CD4-positive, alpha-beta T cell treated with Interleukin-17A for 4 hours (primary cell): ENCODE results near the gene KRT80.

ENCODE experiments used
- DNase-seq: peaks from one replicate; pipeline ENCODE4 v3.0.0-alpha.2; 2020; ENCODE audit warnings: mixed read lengths

KRT80 gene

DNA sequence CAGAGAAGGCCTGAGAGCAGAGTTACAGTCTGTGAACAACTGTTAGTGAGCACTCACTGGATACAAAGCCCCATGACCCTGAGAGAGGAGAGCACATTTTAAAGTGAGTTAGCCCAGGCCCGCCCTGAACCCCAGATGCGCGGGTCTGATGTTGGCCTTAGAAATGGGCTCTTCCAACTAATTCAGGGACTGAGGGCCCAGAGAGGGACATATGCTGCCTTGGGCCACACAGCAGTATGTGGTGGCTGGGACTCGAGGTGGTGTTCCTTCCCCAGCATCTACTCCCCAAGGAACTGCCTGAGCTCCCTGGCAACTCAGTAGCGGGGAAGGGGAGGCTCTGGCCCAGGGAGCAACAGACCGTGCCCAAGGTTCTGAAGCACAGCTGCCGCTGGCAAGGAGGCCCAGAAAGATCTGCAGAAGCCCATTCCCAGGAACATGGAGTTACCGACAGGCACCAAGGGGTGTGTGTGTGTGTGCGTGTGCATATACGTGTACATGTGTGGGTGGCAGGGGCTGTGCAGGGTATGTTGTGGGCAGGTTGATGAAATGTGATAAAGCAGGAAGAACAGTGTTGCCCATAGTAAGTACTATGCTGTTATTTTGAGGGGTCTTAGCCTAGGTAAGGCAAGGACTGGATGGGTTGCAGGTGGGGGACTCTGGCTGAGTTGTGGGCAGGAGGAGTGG, 40.5 kb downstream of the KRT80 start:
- no peak for DNase-seq

- no peak for DNase-seq
These were observed 42.1 kb downstream of the KRT80 start for GRCh38 chr12:52149651-52150241.

GRCh38 chr12:52149182-52149641, 42.6 kb downstream of the KRT80 start:
- DNase-seq, result no peak

- DNase-seq, result no peak
These were observed 43.2 kb downstream of the KRT80 start for GRCh38 chr12:52148464-52149181.

- DNase-seq, result no peak
These were observed 43.8 kb downstream of the KRT80 start for GRCh38 chr12:52147964-52148463.

- DNase-seq, result no peak
These were observed 44.3 kb downstream of the KRT80 start for GRCh38 chr12:52147367-52147963.

GRCh38 chr12:52146822-52147366, 44.9 kb downstream of the KRT80 start:
- DNase-seq, result no peak

GRCh38 chr12:52146089-52146821, 45.6 kb downstream of the KRT80 start:
- DNase-seq, result no peak

DNA sequence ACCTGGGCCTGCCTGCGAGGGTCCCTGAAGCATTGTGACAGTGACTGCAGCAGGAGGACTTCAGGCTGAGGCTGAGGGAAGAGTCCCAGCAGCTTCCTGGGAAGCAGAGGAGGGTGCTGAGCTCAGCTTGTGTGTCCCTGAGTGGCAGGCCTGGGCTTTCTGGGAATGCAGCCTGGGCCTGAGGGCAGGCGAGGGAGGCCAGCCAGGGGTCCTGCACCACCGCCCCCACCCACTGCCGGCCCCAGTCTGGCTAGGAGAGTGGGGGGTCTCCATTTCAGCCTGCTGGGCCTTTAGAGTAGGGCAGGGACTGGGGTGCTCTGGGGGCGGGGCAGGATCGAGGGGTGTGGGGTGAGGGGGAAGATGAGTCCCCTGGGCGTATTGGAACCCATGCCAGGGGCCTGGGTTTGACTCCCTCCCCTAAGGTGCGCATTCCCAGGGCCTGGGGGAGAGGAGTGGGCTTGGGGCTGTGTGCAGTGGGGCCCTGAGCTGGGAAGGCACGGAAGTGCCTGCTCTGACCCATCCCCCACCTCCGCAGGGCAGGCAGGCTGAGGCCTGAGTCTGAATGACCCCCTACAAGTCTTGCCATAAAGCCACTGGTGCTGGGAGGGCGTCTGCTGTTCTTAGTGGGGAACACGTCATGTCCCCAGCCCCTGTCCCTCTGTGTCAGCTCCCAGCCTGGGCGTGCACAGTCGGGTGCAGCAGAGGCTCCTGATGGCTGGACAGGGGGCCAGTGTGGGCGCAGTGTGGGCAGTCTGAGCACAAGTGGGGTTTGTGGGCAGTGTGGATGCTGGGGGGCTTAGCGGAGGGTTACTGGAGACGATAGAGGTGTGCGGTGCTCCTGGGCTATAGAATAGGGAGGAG, 46.4 kb downstream of the KRT80 start:
- DNase-seq, result no peak

- DNase-seq, result no peak
These were observed 47.1 kb downstream of the KRT80 start for GRCh38 chr12:52144512-52145227.

GRCh38 chr12:52142431-52142830, 49.4 kb downstream of the KRT80 start:
- no peak for DNase-seq

- DNase-seq, result no peak
These were observed 49.9 kb downstream of the KRT80 start for GRCh38 chr12:52141875-52142274.

DNA sequence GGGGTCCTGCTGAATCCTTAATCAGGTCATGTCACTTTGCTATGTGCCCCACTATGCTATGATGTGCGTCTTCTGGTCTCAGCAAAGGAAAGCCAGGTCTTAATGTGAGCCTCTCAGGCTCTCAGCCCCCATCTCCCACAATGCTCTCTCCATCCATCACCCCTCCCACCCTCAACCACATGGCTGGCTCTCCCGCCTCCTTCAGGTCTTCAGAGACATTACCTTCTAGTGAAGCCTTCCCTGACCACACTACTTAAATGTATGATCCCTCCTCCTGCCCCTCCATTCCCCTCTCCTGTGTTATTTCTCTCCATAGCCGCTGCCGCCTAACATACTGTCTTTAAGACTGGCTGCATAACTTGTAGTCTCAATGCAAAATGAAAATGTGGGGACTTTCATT, 50.5 kb downstream of the KRT80 start:
- no peak for DNase-seq

DNA sequence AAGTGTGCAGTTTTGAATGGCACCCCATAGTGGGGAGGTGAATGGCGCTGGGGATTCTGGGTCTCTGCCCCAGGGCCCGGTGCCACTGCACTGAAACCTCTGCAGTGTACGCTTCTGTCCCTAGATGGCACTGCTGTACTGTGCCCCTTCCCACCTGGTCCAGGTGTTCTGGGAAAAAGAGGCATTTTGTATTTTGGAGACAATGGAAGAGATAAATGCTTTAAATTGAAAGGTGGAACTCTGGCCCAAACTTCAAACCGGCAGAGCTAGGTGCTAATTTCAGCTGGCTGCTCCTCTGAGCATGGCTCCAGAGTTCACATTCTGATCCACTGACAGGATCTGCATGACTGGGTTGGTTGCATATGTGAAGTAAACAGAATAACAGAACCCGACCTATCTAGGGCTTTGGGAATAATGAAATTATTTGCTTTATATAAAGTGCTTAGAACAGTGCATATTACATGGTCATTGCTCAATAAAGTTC, 52.2 kb downstream of the KRT80 start:
- DNase-seq, result peak; percentile 51

DNA sequence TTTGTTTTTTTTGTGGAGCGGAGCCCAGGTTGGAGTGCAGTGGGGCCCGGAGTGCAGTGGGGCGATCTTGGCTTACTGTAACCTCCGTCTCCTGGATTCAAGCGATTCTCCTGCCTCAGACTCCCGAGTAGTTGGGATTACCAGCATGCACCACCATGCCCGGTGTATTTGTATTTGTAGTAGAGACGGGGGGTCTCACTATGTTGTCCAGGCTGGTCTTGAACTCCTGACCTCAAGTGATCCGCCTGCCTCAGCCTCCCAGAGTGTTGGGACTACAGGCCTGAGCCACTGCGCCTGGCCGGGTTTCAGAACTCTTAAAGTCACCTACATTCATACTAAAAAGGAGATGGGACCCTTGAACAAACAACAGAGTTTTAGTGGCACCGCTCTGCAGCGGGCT, 52.7 kb downstream of the KRT80 start:
- DNase-seq, result no peak

- no peak for DNase-seq
These were observed 54.1 kb downstream of the KRT80 start for GRCh38 chr12:52137746-52138145.

- DNase-seq, result no peak
These were observed 59.1 kb downstream of the KRT80 start for GRCh38 chr12:52132754-52133161.

DNA sequence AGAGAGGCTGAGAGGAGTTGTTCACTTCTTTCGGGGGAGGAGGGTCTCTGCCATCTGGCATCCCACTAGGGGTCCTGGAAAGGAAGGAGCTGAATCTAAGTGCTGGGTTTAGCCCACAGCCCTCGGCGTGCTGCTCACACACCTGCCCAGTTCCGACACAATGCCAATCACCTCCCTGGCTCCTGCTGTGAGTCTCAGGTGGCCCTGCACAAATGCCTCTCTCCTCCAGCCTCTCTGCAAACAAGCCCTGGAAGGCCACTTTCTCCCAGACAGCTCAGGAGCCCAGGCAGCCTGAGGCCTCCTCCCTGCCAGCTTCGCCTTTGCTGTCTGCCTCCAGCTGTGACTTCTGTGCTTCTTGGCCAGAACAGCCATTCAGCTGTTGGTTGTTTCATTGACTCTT, 61.1 kb downstream of the KRT80 start:
- no peak for DNase-seq

DNA sequence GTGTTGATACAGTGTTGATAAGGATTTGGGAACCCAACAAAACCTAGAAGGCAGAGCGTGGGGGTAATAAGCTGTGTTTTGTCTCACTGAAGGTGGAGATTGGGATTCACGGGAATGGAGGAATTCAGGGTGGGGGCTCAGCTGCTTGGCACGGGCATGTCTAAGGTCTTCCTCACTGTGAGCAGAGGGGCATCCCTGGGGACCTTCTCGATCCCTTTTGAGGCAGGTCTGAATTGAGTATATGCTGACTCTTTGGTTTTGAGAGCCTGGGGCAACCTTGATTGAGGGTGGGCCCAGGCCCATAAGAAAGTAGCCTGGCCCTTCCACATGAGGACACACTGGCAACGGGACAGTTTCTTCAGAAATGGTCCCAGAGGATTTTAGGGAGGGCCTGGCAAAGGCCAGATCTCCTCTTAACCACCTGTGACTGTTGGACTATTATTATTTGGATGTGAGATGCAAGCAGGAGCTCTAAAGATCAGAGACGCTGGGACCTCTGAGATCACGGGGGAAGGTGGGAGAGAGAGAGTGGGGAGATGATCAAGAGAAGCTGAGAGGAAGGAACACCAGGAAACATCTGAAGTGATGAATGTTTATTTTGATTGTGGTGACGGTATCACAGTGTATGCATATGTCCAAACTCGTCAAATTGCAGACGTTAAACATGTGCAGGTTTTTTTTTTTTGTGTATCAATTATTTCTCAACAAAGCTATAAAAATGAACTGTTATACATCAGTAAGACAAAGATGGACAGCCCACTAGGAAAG, 63.9 kb downstream of the KRT80 start:
- DNase-seq, result no peak
